Measurements from ENCODE around the gene SELENOV. TPM values are rescaled to one million over a fixed set of nuclear protein-coding genes. Genes with fewer than 3 reads are reported as not detected.

The SELENOV gene
- total RNA-seq, 2 donors from 2014 or later, result not detected

GRCh38 chr19:39501340-39501739 lies 13.6 kb upstream of the SELENOV start:
- Histone ChIP-seq H3K27ac (no peak overlapping the region), H3K4me1 (peaks cover 0 to 19% of the 10 kb centered on the region in 2 donors), H3K9me3 (no peaks in the 10 kb centered on the region), H3K36me3 (no peaks in the 10 kb centered on the region), H3K4me3 (no peak overlapping the region), H3K27me3 (peaks cover 4 to 10% of the 10 kb centered on the region in 2 donors)
- DNase-seq (ENCODE audit: low spot score), result no peak
- TF ChIP-seq, protein P1, sequence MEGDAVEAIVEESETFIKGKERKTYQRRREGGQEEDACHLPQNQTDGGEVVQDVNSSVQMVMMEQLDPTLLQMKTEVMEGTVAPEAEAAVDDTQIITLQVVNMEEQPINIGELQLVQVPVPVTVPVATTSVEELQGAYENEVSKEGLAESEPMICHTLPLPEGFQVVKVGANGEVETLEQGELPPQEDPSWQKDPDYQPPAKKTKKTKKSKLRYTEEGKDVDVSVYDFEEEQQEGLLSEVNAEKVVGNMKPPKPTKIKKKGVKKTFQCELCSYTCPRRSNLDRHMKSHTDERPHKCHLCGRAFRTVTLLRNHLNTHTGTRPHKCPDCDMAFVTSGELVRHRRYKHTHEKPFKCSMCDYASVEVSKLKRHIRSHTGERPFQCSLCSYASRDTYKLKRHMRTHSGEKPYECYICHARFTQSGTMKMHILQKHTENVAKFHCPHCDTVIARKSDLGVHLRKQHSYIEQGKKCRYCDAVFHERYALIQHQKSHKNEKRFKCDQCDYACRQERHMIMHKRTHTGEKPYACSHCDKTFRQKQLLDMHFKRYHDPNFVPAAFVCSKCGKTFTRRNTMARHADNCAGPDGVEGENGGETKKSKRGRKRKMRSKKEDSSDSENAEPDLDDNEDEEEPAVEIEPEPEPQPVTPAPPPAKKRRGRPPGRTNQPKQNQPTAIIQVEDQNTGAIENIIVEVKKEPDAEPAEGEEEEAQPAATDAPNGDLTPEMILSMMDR (IDR thresholded peaks at IDR 0.05), result no peak

GRCh38 chr19:39502640-39503417 lies 12.1 kb upstream of the SELENOV start:
- Histone ChIP-seq H3K27me3 (peaks cover 4 to 14% of the 10 kb centered on the region in 2 donors), H3K27ac (no peak overlapping the region), H3K36me3 (no peaks in the 10 kb centered on the region), H3K4me1 (peaks cover 0 to 24% of the 10 kb centered on the region in 2 donors), H3K9me3 (no peaks in the 10 kb centered on the region), H3K4me3 (no peak overlapping the region)
- DNase-seq (ENCODE audit: low spot score), result no peak
- TF ChIP-seq, protein P1 (IDR thresholded peaks at IDR 0.05), result peak; percentile 65 to 87

DNA sequence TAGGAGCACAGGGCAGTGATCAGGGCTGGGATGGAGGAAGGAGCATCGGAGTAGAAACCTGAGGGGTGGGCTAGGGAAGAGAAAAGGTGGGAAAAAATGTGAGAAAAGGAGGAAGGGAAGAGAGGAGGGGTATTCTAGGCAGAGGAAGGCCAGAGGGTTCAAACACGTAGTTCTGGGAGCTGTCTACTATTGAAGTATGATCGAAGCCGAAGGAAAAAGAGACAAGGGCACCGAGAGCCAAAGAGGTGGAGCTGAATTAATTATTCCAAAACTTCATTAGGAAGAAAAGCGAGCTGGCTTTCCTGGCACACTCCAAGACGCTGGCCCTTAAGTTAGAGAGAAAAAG lies 8.4 kb upstream of the SELENOV start:
- H3K27ac ChIP-seq, result no peak overlapping the region
- no peaks in the 10 kb centered on the region for H3K36me3 ChIP-seq
- H3K4me1 ChIP-seq, result peaks cover 0 to 9% of the 10 kb centered on the region in 2 donors
- peaks cover 0 to 9% of the 10 kb centered on the region in 2 donors for H3K27me3 ChIP-seq
- peak overlapping the region in 1 of 2 donors; percentile 46 for H3K4me3 ChIP-seq
- DNase-seq (ENCODE audit: low spot score), result no peak
- TF ChIP-seq, protein P1 (IDR thresholded peaks at IDR 0.05), result no peak
- no peaks in the 10 kb centered on the region for H3K9me3 ChIP-seq

- H3K4me3 ChIP-seq, result peak overlapping the region; percentile 17 to 46
- H3K4me1 ChIP-seq, result peaks cover 0 to 9% of the 10 kb centered on the region in 2 donors
- H3K27ac ChIP-seq, result no peak overlapping the region
- H3K27me3 ChIP-seq, result peaks cover 0 to 9% of the 10 kb centered on the region in 2 donors
- no peaks in the 10 kb centered on the region for H3K36me3 ChIP-seq
- TF ChIP-seq, protein P1 (IDR thresholded peaks at IDR 0.05), result no peak
- DNase-seq (ENCODE audit: low spot score), result no peak
- H3K9me3 ChIP-seq, result no peaks in the 10 kb centered on the region
These were observed 7.8 kb upstream of the SELENOV start for GRCh38 chr19:39506944-39507714.

GRCh38 chr19:39507715-39508364 lies 7.1 kb upstream of the SELENOV start:
- peak overlapping the region in 1 of 2 donors; percentile 46 for H3K4me3 ChIP-seq
- H3K36me3 ChIP-seq, result no peaks in the 10 kb centered on the region
- peaks cover 0 to 9% of the 10 kb centered on the region in 2 donors for H3K27me3 ChIP-seq

More at GRCh38 chr19:39507715-39508364, 7.1 kb upstream of the SELENOV start:
- no peak for DNase-seq (ENCODE audit: low spot score)
- Histone ChIP-seq H3K9me3 (no peaks in the 10 kb centered on the region), H3K4me1 (peaks cover 0 to 9% of the 10 kb centered on the region in 2 donors), H3K27ac (no peak overlapping the region)
- TF ChIP-seq, protein P1 (IDR thresholded peaks at IDR 0.05), result no peak
